Measurements from ENCODE around the gene RBMS1.

RBMS1 gene

GRCh38 chr2:160463245-160463644 lies 30.4 kb downstream of the RBMS1 start:
- FAIRE-seq (no peak), DNase-seq (ENCODE audit: insufficient read length, low spot score) (no peak)
- TF ChIP-seq CTCF (IDR thresholded peaks at IDR 0.05; ENCODE audit: insufficient read depth, missing control alignments), result no peak

- no peak for FAIRE-seq
- TF ChIP-seq CTCF (IDR thresholded peaks at IDR 0.05; ENCODE audit: insufficient read depth, missing control alignments), result no peak
- DNase-seq (ENCODE audit: insufficient read length, low spot score), result no peak
These were observed 33.3 kb downstream of the RBMS1 start for GRCh38 chr2:160460333-160460731.

GRCh38 chr2:160459538-160460332 lies 33.9 kb downstream of the RBMS1 start:
- FAIRE-seq, result no peak

GRCh38 chr2:160458718-160459453 lies 34.7 kb downstream of the RBMS1 start:
- no peak for DNase-seq (ENCODE audit: insufficient read length, low spot score)
- no peak for FAIRE-seq
- no peak for TF ChIP-seq CTCF (IDR thresholded peaks at IDR 0.05; ENCODE audit: insufficient read depth, missing control alignments)

More at GRCh38 chr2:160459538-160460332, 33.9 kb downstream of the RBMS1 start:
- TF ChIP-seq CTCF (IDR thresholded peaks at IDR 0.05; ENCODE audit: insufficient read depth, missing control alignments), result no peak
- no peak for DNase-seq (ENCODE audit: insufficient read length, low spot score)

GRCh38 chr2:160457588-160457987 lies 36.0 kb downstream of the RBMS1 start:
- no peak for DNase-seq (ENCODE audit: insufficient read length, low spot score)
- FAIRE-seq, result no peak
- TF ChIP-seq CTCF (IDR thresholded peaks at IDR 0.05; ENCODE audit: insufficient read depth, missing control alignments), result no peak

- no peak for DNase-seq (ENCODE audit: insufficient read length, low spot score)
- no peak for TF ChIP-seq CTCF (IDR thresholded peaks at IDR 0.05; ENCODE audit: insufficient read depth, missing control alignments)
- FAIRE-seq, result no peak
These were observed 39.4 kb downstream of the RBMS1 start for GRCh38 chr2:160454070-160454797.
